Right cardiac atrium (tissue), 5 donors: ENCODE data around the gene ZNRF1. TPM values are rescaled to one million over a fixed set of nuclear protein-coding genes. Genes with fewer than 3 reads are reported as not detected.
"Not testable (repeated sequence)": the region's sequence is repeated elsewhere in the genome, so short reads cannot be mapped to it uniquely, and the experiment has no call there.

Experiments used
- ATAC-seq, 2 donors: fragments of 200-7000 bp; cut with Tn5 transposase; one replicate each; pipeline versions ENCODE4 v1.8.0 to v1.9.1; 2020; ENCODE audit warnings: moderate library complexity in 2 of 2, mild to moderate bottlenecking in 1 of 2
- DNase-seq, 3 donors: peaks; one replicate each; pipeline ENCODE4 v3.0.0-alpha.2; 2020
- H3K27ac ChIP-seq: one replicate; pipeline ENCODE4 v1.5.1; 2013; ENCODE audit warnings: mild to moderate bottlenecking, low read length, control low read depth, moderate library complexity
- H3K27me3 ChIP-seq: one replicate; pipeline ENCODE4 v1.6.1; 2013; ENCODE audit not compliant: control insufficient read depth, insufficient read depth
- H3K4me1 ChIP-seq: one replicate; pipeline ENCODE4 v1.6.1; 2013; ENCODE audit warnings: low read length; ENCODE audit not compliant: control insufficient read depth, insufficient read depth
- H3K4me3 ChIP-seq: one replicate; pipeline ENCODE4 v1.5.1; 2013; ENCODE audit warnings: low read length, control low read depth
- H3K9me3 ChIP-seq: one replicate; pipeline ENCODE4 v1.6.1; 2013; ENCODE audit warnings: low read length; ENCODE audit not compliant: control insufficient read depth
- WGBS: extraction: QIAGEN DNeasy Blood & Tissue Kit; methylation state at CpG from one replicate; pipeline ENCODE4 v1.1.7; 2013; 5-methylcytosine and 5-hydroxymethylcytosine counted together
- intact Hi-C, 4 donors: fragments of 100-400 bp; cut with DNase I; formaldehyde crosslinking; loops; one replicate each; pipeline versions ENCODE4 v1.11.0 to v1.14.0; 2022 to 2023
- polyA plus RNA-seq: library from polyadenylated mRNA; stranded (reverse); fragments of 200-250 nt; gene quantifications from one replicate; pipeline ENCODE4 v1.2.3, GENCODE V29; 2013
- total RNA-seq, 4 donors: library from RNA; stranded (reverse); fragmentation: NEBNext Ultra II Directional; extraction: Animal tissue kit (Norgen Biotek cat#: 25700); gene quantifications; one replicate each; pipeline ENCODE4 v1.2.1, GENCODE V29; 2021
- donor health status: healthy with polysubstance abuse.
- donor health status: DM: no; HTN: yes; CAD: no.
- donor health status: DM: no; HTN: no; CAD: no.
- donor health status: DM: no; HTN: yes; CAD: no; lungs with severe emphysema.
- donor health status: DM: yes; HTN: yes; CAD: no.

The ZNRF1 gene
- total and polyA plus RNA-seq, 5 donors, result 10.7 to 19.6 (median 13.0) TPM

- Histone ChIP-seq H3K4me1 (peaks cover 3% of the 10 kb centered on the region), H3K9me3 (no peaks in the 10 kb centered on the region), H3K4me3 (peak overlapping the region; percentile 99), H3K27me3 (no peaks in the 10 kb centered on the region), H3K27ac (peak overlapping the region; percentile 11)
- peak in 1 of 2 donors; percentile 3 for ATAC-seq
- peak; percentile 22 to 67 (median 65) for DNase-seq
- 9% methylated on average over 15 of the region's 15 CpGs for WGBS
- intact Hi-C loops, result no loop called here
These were observed 1.8 kb downstream of the ZNRF1 start for GRCh38 chr16:75000481-75001081.

GRCh38 chr16:75002474-75002873 lies 3.6 kb downstream of the ZNRF1 start:
- Histone ChIP-seq H3K27me3 (no peaks in the 10 kb centered on the region), H3K9me3 (no peaks in the 10 kb centered on the region), H3K4me3 (no peak overlapping the region), H3K27ac (peak overlapping the region; percentile 41), H3K4me1 (peaks cover 3% of the 10 kb centered on the region)
- 40% methylated on average over 9 of the region's 9 CpGs for WGBS
- DNase-seq (no peak), ATAC-seq (no peak)
- intact Hi-C loops, result no loop called here

GRCh38 chr16:75003931-75004330 lies 5.1 kb downstream of the ZNRF1 start:
- ATAC-seq (no peak), DNase-seq (no peak)
- Histone ChIP-seq H3K27ac (no peak overlapping the region), H3K4me1 (peaks cover 3% of the 10 kb centered on the region), H3K27me3 (no peaks in the 10 kb centered on the region), H3K4me3 (no peak overlapping the region), H3K9me3 (no peaks in the 10 kb centered on the region)
- intact Hi-C loops, result no loop called here
- 90% methylated on average over 5 of the region's 5 CpGs for WGBS

GRCh38 chr16:75004460-75004859 lies 5.6 kb downstream of the ZNRF1 start:
- WGBS, result 98% methylated on average over 3 of the region's 3 CpGs
- no peaks in the 10 kb centered on the region for H3K27me3 ChIP-seq
- no peak overlapping the region for H3K27ac ChIP-seq
- H3K4me3 ChIP-seq, result no peak overlapping the region
- H3K4me1 ChIP-seq, result peaks cover 3% of the 10 kb centered on the region
- DNase-seq (no peak), ATAC-seq (no peak)
- no peaks in the 10 kb centered on the region for H3K9me3 ChIP-seq
- intact Hi-C loops, result no loop called here

GRCh38 chr16:75005697-75006096 lies 6.9 kb downstream of the ZNRF1 start:
- Histone ChIP-seq H3K27me3 (no peaks in the 10 kb centered on the region), H3K9me3 (no peaks in the 10 kb centered on the region), H3K4me3 (no peak overlapping the region), H3K4me1 (peaks cover 4% of the 10 kb centered on the region), H3K27ac (no peak overlapping the region)
- 87% methylated on average over 4 of the region's 4 CpGs for WGBS
- no peak for DNase-seq
- intact Hi-C loops, result no loop called here
- no peak for ATAC-seq

GRCh38 chr16:75007443-75007842 lies 8.6 kb downstream of the ZNRF1 start:
- DNase-seq (no peak), ATAC-seq (no peak)
- 89% methylated on average over 1 of the region's 1 CpG for WGBS
- no peaks in the 10 kb centered on the region for H3K9me3 ChIP-seq
- no peaks in the 10 kb centered on the region for H3K27me3 ChIP-seq
- peaks cover 15% of the 10 kb centered on the region for H3K4me1 ChIP-seq
- no peak overlapping the region for H3K27ac ChIP-seq
- intact Hi-C loops, result no loop called here
- no peak overlapping the region for H3K4me3 ChIP-seq

- no peaks in the 10 kb centered on the region for H3K9me3 ChIP-seq
- peaks cover 12% of the 10 kb centered on the region for H3K4me1 ChIP-seq
- no peak overlapping the region for H3K4me3 ChIP-seq
- DNase-seq, result no peak
- intact Hi-C loops, result no loop called here
- no peak overlapping the region for H3K27ac ChIP-seq
- ATAC-seq, result no peak
- H3K27me3 ChIP-seq, result no peaks in the 10 kb centered on the region
- 67% methylated on average over 3 of the region's 3 CpGs for WGBS
These were observed 11.6 kb downstream of the ZNRF1 start for GRCh38 chr16:75010427-75010826.

- Histone ChIP-seq H3K4me3 (no peak overlapping the region), H3K27me3 (no peaks in the 10 kb centered on the region), H3K9me3 (no peaks in the 10 kb centered on the region), H3K27ac (peak overlapping the region; percentile 84), H3K4me1 (peaks cover 12% of the 10 kb centered on the region)
- WGBS, result 23% methylated on average over 3 of the region's 3 CpGs
- no peak for DNase-seq
- intact Hi-C loops, result no loop called here
- ATAC-seq, result peak; percentile 90 to 96
These were observed 12.9 kb downstream of the ZNRF1 start for GRCh38 chr16:75011634-75012307.

GRCh38 chr16:75012380-75013081 lies 13.7 kb downstream of the ZNRF1 start:
- WGBS, result 49% methylated on average over 8 of the region's 8 CpGs
- no peaks in the 10 kb centered on the region for H3K9me3 ChIP-seq
- intact Hi-C loops, result no loop called here
- peaks cover 12% of the 10 kb centered on the region for H3K4me1 ChIP-seq
- DNase-seq (no peak), ATAC-seq (peak; percentile 59 to 79)
- H3K27ac ChIP-seq, result peak overlapping the region; percentile 84
- H3K4me3 ChIP-seq, result no peak overlapping the region
- no peaks in the 10 kb centered on the region for H3K27me3 ChIP-seq

GRCh38 chr16:75013123-75013522 lies 14.3 kb downstream of the ZNRF1 start:
- DNase-seq, ATAC-seq, H3K27me3 ChIP-seq, H3K4me3 ChIP-seq, intact Hi-C loops, H3K9me3 ChIP-seq, H3K27ac ChIP-seq: not testable (repeated sequence)
- 89% methylated on average over 6 of the region's 6 CpGs for WGBS
- peaks cover 12% of the 10 kb centered on the region for H3K4me1 ChIP-seq

GRCh38 chr16:75014318-75014717 lies 15.5 kb downstream of the ZNRF1 start:
- intact Hi-C loops, result no loop called here
- H3K4me1 ChIP-seq, result peaks cover 12% of the 10 kb centered on the region
- 98% methylated on average over 2 of the region's 2 CpGs for WGBS

More at GRCh38 chr16:75014318-75014717, 15.5 kb downstream of the ZNRF1 start:
- DNase-seq, result no peak
- Histone ChIP-seq H3K4me3 (no peak overlapping the region), H3K27me3 (no peaks in the 10 kb centered on the region), H3K9me3 (no peaks in the 10 kb centered on the region), H3K27ac (no peak overlapping the region)
- ATAC-seq, result no peak
